OCI-LY1 (cell line): ENCODE data around the gene HLA-DMA.

Experiments used
- EZH2 ChIP-seq: fragments of 200-600 bp; sonication (generic), shearing (Covaris generic); IDR thresholded peaks from 2 replicates; pipeline ENCODE4 v1.8.0; 2017; ENCODE audit warnings: borderline replicate concordance, mixed run types, mild to moderate bottlenecking, antibody characterized with exemption, low read length, moderate library complexity, mixed read lengths
- TF ChIP-seq, protein P1 (sequence below): fragments of 200-600 bp; sonication (generic), shearing (Covaris generic); IDR thresholded peaks from 2 replicates; pipeline ENCODE4 v1.5.1; 2017; ENCODE audit warnings: mild to moderate bottlenecking, antibody characterized with exemption, low read length, moderate library complexity, mixed read lengths

DNA sequence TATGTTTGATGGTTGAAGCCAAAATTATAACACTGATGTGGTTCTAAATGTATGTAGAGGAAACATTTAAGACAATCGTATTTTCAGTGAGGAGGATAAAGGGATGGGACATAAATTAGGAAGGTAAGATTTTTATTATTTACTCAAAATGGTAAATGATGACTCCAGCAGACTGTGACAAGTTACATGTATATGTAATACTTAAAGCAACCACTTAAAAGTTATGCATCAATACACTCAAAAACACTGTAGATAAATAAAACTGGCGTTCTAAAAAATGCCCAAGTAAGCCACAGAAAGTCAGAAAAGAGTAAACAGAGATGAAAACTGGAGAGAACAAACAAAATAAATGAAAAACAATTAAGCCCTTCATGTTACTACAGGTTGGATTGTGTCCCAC is 30.8 kb downstream of the HLA-DMA start:
- TF ChIP-seq, protein P1, sequence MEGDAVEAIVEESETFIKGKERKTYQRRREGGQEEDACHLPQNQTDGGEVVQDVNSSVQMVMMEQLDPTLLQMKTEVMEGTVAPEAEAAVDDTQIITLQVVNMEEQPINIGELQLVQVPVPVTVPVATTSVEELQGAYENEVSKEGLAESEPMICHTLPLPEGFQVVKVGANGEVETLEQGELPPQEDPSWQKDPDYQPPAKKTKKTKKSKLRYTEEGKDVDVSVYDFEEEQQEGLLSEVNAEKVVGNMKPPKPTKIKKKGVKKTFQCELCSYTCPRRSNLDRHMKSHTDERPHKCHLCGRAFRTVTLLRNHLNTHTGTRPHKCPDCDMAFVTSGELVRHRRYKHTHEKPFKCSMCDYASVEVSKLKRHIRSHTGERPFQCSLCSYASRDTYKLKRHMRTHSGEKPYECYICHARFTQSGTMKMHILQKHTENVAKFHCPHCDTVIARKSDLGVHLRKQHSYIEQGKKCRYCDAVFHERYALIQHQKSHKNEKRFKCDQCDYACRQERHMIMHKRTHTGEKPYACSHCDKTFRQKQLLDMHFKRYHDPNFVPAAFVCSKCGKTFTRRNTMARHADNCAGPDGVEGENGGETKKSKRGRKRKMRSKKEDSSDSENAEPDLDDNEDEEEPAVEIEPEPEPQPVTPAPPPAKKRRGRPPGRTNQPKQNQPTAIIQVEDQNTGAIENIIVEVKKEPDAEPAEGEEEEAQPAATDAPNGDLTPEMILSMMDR, result no peak
- no peak for TF ChIP-seq EZH2
